AG04449 (cell line): Measurements from ENCODE around the gene KLRC4.

Experiments used
- CTCF ChIA-PET: fragments of 350-600 bp; formaldehyde crosslinking; extraction: SDS; loops from one replicate; lab custom pipeline; 2021; ENCODE audit warnings: antibody characterized with exemption; lab: Yijun Ruan, JAX
- POLR2A ChIA-PET: fragments of 400-600, 350-600 bp; formaldehyde crosslinking; extraction: SDS; loops from one replicate; lab custom pipeline; 2020; ENCODE audit warnings: antibody characterized with exemption, inconsistent platforms; lab: Yijun Ruan, JAX
- DNase-seq: peaks from one replicate; pipeline ENCODE4 v3.0.0-alpha.2; 2010; ENCODE audit warnings: low read depth, low spot score
- H3K4me3 ChIP-seq: 2 replicates; pipeline ENCODE4 v1.5.1; 2011; ENCODE audit warnings: low read depth, mild to moderate bottlenecking, control low read depth, low read length
- TF ChIP-seq, protein P1 (sequence below): IDR thresholded peaks from one replicate; pipeline ENCODE4 v1.5.1; 2011; ENCODE audit warnings: mild to moderate bottlenecking, moderate library complexity, low read length, control low read depth, inconsistent platforms; ENCODE audit not compliant: insufficient read depth; ENCODE audit errors: missing control alignments

Gene KLRC4

DNA sequence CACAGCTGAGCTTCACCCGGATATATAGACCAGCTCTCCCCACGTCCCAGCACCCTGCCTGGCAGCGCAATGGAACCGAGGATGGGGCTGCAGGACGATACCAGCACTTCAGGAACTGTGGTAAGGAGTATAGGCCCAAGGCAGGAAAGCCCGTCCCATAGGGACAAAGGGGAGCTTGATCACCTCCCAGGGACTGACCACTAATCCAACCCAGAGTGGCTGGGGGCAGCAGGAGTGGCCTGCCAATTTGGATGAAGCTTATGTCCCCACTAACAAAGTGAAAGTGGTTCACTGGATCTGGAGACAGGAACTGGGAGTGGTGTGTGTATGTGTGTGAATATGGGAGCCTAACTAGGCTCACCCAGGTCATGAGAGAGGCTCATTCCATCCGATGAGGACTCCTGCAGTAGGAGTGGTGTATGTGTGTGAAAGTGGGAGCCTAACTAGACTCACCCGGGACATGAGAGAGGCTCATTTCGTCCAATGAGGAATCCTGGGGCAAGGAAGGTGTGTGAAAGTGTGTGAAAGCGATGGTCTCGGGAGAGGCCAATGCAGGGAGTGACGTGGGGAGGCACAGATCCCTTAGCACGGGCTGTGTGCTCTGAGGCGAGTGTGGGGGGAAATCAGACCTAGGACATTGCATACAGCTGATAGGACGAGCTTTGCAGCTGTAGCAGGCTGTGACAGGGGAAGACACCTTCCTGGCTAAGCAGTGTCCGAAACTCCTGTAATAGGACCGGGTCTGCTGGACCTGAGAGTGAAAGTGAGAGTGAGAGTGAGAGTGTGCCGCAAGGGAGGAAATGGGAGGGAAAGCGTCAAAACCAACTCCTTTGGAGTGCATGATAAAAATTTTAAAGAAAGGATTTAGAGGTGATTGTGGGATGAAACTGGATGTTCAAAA is 45.4 kb downstream of the KLRC4 start:
- peak overlapping the region; percentile 69 for H3K4me3 ChIP-seq
- CTCF ChIA-PET, result interaction anchor here (1.3 to 1.4 kb wide), 2 partner anchors 128 to 197 kb away, joined by 4 to 7 read pairs; no protein-coding TSS in a partner anchor
- no peak for DNase-seq
- POLR2A ChIA-PET, result interaction anchor here (1.1 kb wide), 1 partner anchor 359 kb away, joined by 3 read pairs; the partner anchor contains the start of gene YBX3
- TF ChIP-seq, protein P1, sequence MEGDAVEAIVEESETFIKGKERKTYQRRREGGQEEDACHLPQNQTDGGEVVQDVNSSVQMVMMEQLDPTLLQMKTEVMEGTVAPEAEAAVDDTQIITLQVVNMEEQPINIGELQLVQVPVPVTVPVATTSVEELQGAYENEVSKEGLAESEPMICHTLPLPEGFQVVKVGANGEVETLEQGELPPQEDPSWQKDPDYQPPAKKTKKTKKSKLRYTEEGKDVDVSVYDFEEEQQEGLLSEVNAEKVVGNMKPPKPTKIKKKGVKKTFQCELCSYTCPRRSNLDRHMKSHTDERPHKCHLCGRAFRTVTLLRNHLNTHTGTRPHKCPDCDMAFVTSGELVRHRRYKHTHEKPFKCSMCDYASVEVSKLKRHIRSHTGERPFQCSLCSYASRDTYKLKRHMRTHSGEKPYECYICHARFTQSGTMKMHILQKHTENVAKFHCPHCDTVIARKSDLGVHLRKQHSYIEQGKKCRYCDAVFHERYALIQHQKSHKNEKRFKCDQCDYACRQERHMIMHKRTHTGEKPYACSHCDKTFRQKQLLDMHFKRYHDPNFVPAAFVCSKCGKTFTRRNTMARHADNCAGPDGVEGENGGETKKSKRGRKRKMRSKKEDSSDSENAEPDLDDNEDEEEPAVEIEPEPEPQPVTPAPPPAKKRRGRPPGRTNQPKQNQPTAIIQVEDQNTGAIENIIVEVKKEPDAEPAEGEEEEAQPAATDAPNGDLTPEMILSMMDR, result no peak

DNA sequence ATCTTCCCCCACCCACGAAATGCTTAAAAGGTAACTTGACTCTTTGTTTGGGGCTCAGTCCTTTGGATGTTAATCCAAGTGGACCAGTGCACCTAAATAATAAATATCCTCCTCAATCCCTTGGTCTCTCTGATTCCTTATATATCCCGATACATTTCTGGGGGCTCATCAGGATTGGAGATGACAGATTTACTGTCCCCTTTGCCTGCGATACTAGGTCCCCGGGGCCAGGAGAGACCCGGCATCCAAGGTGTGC is 46.0 kb downstream of the KLRC4 start:
- DNase-seq, result no peak
- TF ChIP-seq, protein P1, result no peak
- POLR2A ChIA-PET, result no interaction called here
- CTCF ChIA-PET, result no interaction called here
- H3K4me3 ChIP-seq, result peak overlapping the region; percentile 69; the same call in 1 of the 2 replicates

DNA sequence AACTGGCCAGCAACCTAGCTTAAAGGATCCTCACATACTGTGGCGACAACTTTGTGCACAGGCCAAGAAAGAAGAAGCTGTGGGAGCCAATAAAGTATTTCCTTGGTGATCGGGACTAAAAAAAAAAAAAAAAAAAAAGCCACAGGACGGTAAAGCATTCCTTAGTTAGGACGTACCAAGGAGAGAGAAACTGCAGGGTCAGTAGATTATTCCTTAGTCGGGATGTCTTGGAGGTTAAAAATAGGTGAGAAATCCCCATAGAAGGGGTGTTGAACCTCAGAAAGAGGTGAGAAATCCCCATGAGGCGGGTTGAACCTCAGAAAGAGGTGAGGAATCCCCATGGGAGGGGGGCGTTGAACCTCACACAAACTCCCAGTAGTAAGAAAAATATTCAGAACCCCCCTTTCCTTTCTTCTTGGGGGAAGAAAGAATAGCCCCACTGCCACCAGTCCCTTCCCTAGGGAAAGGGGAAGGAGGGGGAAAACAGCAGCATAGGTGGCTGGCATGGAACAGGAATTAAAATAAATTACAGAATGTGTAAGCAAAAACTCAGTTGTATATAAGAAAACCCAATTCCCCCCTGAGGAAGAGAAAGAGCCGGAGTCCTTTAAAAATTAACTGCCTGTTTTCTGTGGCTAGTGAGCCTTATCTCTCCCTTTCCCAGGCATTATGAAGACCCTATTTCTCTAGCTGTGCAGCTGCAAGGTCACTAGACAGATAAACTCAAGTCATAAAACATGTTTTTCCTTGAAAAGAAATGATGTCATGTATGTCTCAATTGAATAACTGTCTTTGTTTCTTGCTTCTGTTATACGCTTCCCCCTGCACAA is 46.5 kb downstream of the KLRC4 start:
- H3K4me3 ChIP-seq, result no peak overlapping the region
- DNase-seq, result no peak
- CTCF ChIA-PET, result no interaction called here

DNA sequence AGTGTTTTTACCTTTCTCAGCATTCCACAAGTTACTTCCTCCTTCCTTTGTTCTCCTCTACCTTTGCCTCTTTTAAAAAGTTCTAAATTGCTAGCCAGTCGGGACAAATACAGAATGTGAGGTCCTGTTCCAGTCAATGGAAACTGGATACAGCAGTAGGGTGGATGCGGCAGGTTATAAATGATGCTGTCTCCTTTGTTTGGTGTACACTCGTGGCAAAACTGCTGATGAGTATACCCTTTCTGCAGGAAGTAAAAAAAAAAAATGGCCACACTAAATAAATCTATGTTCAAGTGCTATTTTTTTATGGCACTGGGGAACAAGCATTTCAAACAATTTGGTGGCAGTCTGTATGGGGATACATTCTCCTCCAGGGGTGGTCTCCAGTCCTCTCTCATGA is 47.2 kb downstream of the KLRC4 start:
- DNase-seq, result no peak
- CTCF ChIA-PET, result no interaction called here
- H3K4me3 ChIP-seq, result no peak overlapping the region

More for the DNA sequence above, 46.5 kb downstream of the KLRC4 start:
- TF ChIP-seq, protein P1, result no peak
- POLR2A ChIA-PET, result no interaction called here

DNA sequence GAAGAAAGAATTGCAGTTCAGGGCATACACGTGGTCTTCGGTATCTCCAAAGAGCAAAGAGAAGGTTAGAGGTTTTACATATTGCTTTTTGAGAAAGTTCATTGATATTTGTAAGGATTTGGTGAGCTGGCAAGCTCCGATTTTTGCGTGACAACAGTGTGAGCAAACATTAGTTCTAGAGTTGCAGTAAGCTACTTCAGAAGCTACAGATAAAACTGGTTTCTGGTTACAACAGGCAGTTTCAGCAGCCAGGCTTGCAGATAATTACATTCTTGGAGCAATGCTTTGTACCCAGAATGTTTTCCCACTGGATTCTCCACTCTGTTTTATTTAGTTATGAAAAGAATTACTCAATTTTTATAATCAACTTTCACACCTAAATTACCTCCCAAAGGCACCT is 47.9 kb downstream of the KLRC4 start:
- TF ChIP-seq, protein P1, result no peak
- DNase-seq, result no peak
- no peak overlapping the region for H3K4me3 ChIP-seq
- CTCF ChIA-PET, result interaction anchor here (1.0 kb wide), 1 partner anchor 125 kb away, joined by 3 read pairs; no protein-coding TSS in a partner anchor
- POLR2A ChIA-PET, result no interaction called here

More for the DNA sequence above, 47.2 kb downstream of the KLRC4 start:
- POLR2A ChIA-PET, result no interaction called here
- TF ChIP-seq, protein P1, result no peak

DNA sequence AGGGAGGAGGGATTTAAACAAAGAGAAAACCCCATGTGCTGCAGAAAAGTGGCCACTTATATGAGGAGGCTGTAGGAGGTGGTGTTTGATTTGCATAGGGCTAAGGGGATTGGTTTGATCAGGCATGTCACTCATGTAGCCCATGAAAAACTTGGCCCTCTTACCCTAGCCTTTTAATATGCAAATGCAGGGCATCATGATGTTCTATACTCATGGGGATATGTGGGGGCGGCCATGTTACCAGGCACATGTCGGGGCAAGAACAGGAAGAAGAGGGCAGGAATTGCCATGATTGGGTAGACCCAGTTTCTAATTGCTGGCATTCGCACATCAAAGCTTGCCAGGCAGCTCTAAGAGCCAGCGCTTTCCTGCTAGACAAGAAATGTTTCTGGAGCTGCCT is 48.5 kb downstream of the KLRC4 start:
- no peak overlapping the region for H3K4me3 ChIP-seq
- CTCF ChIA-PET, result interaction anchor here (1.0 kb wide), 1 partner anchor 125 kb away, joined by 3 read pairs; no protein-coding TSS in a partner anchor
- no peak for DNase-seq
- POLR2A ChIA-PET, result no interaction called here
- TF ChIP-seq, protein P1, result no peak
